Upper lobe of left lung (tissue), 6 donors: Measurements from ENCODE around the gene C10orf67. TPM values are rescaled to one million over a fixed set of nuclear protein-coding genes. Genes with fewer than 3 reads are reported as not detected.
"Not testable (repeated sequence)": the region's sequence is repeated elsewhere in the genome, so short reads cannot be mapped to it uniquely, and the experiment has no call there.

Source experiments
- ATAC-seq, 2 donors: fragments of 200-7000 bp; cut with Tn5 transposase; one replicate each; pipeline ENCODE4 v1.9.1; 2022; ENCODE audit warnings: mild to moderate bottlenecking in 2 of 2, moderate library complexity in 2 of 2; ENCODE audit not compliant: low FRiP score in 2 of 2
- DNase-seq, 2 donors: peaks; one replicate each; pipeline ENCODE4 v3.0.0-alpha.2; 2019 to 2020
- H3K27ac ChIP-seq, 4 donors: fragments of 200-600 bp; sonication (generic); one replicate each; pipeline ENCODE4 v1.5.1; 2016 to 2019
- H3K27me3 ChIP-seq, 4 donors: fragments of 200-600 bp; sonication (generic); one replicate each; pipeline ENCODE4 v1.5.1; 2017 to 2019
- H3K36me3 ChIP-seq, 4 donors: fragments of 200-600 bp; sonication (generic); one replicate each; pipeline ENCODE4 v1.5.1; 2016 to 2019
- H3K4me1 ChIP-seq, 4 donors: fragments of 200-600 bp; sonication (generic); one replicate each; pipeline ENCODE4 v1.5.1; 2018 to 2019
- H3K4me3 ChIP-seq, 4 donors: fragments of 200-600 bp; sonication (generic); one replicate each; pipeline ENCODE4 v1.5.1; 2017 to 2019; ENCODE audit warnings: mild to moderate bottlenecking in 2 of 4, moderate library complexity in 1 of 4
- H3K9me3 ChIP-seq, 4 donors: fragments of 200-600 bp; sonication (generic); one replicate each; pipeline ENCODE4 v1.5.1; 2018 to 2019
- EP300 ChIP-seq, 4 donors: sonication (generic); formaldehyde crosslinking; IDR thresholded peaks; one replicate each; pipeline ENCODE4 v1.5.1; 2017; ENCODE audit warnings: antibody characterized with exemption in 4 of 4, control low read depth in 2 of 4
- POLR2A ChIP-seq, 4 donors: fragments of 450-650 bp; IDR thresholded peaks; one replicate each; pipeline ENCODE4 v1.5.1; 2016 to 2017; ENCODE audit warnings: antibody characterized with exemption in 4 of 4, mild to moderate bottlenecking in 2 of 4
- POLR2AphosphoS5 ChIP-seq, 2 donors: sonication (generic); formaldehyde crosslinking; IDR thresholded peaks; one replicate each; pipeline ENCODE4 v1.5.1; 2017; ENCODE audit warnings: antibody characterized with exemption in 2 of 2
- WGBS, 2 donors: methylation state at CpG; one replicate each; pipeline ENCODE4 v1.1.5; 2017 to 2018; 5-methylcytosine and 5-hydroxymethylcytosine counted together
- total RNA-seq, 6 donors: library from RNA; depleted of rRNA in 4 of 6; stranded (reverse); fragments of >200 nt in 4 of 6; gene quantifications; one replicate each; pipeline versions ENCODE4 v1.1.0 to v1.2.1, GENCODE V29; 2016 to 2021
- TF ChIP-seq, protein P1 (sequence below), 6 experiments: fragments of 450-650 bp in 4 of 6; fragments of 200-600 bp in 2 of 6; sonication (generic) in 2 of 6; IDR thresholded peaks; one replicate each; pipeline ENCODE4 v1.5.1; 2016 to 2019; ENCODE audit warnings: antibody characterized with exemption in 6 of 6
- donor health status: DM: no; HTN: no; CAD: no; lungs with moderate emphysema.
- donor health status: DM: no; HTN: yes; CAD: no; lungs with severe emphysema.

C10orf67 gene
- total RNA-seq, 6 donors from 2014 or later, result 1.7 to 7.3 (median 4.2) TPM

DNA sequence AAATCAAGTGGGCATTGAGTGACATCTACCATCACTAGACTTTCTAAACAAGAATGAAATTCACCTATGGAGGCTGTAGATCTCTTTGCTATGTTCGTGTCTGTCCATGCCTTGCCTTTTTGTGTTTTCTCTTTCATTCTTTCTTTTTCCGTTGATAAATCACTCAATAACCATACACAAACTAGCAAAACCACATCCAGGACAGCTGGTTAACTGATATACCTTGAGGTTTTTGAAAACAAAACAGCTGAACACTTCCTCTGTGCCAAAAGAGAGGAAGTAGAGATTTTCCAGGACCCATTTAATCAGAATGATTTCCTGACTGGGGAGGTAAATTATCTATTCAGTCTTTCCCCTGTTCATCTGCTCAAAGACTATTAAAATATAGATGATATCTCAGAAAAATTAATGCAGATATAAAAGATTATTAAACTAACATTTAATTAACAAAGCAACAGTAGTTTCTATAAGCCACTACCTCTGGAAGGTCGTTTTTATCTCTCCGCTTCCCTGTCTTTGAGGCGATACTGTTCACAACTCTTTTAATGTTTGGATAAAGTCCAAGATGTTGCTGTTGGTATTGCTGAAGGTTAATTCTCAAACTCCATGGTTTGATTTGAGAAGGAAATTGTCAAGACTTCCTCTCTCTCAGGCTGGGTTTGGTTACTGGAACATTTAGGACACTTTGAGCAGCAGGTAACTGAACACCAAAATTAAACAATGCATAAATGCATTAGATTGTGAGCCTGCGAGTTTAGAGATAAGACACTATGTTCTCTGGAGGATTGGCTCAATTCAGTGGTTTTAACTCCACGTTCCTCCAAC is 24.4 kb upstream of the C10orf67 start:
- peaks cover 0 to 5% (median 0%) of the 10 kb centered on the region in 4 donors for H3K4me1 ChIP-seq
- no peak for DNase-seq
- WGBS, 2 donors, result 40 to 43% methylated on average over 7 of the region's 7 CpGs
- no peaks in the 10 kb centered on the region for H3K36me3 ChIP-seq
- no peak overlapping the region for H3K27ac ChIP-seq
- TF ChIP-seq POLR2AphosphoS5 (IDR thresholded peaks at IDR 0.05) (no peak), POLR2A (IDR thresholded peaks at IDR 0.05) (no peak), EP300 (IDR thresholded peaks at IDR 0.05) (no peak)
- TF ChIP-seq, protein P1, sequence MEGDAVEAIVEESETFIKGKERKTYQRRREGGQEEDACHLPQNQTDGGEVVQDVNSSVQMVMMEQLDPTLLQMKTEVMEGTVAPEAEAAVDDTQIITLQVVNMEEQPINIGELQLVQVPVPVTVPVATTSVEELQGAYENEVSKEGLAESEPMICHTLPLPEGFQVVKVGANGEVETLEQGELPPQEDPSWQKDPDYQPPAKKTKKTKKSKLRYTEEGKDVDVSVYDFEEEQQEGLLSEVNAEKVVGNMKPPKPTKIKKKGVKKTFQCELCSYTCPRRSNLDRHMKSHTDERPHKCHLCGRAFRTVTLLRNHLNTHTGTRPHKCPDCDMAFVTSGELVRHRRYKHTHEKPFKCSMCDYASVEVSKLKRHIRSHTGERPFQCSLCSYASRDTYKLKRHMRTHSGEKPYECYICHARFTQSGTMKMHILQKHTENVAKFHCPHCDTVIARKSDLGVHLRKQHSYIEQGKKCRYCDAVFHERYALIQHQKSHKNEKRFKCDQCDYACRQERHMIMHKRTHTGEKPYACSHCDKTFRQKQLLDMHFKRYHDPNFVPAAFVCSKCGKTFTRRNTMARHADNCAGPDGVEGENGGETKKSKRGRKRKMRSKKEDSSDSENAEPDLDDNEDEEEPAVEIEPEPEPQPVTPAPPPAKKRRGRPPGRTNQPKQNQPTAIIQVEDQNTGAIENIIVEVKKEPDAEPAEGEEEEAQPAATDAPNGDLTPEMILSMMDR (IDR thresholded peaks at IDR 0.05), result no peak
- H3K4me3 ChIP-seq, result no peak overlapping the region
- no peaks in the 10 kb centered on the region for H3K27me3 ChIP-seq
- no peak for ATAC-seq
- H3K9me3 ChIP-seq, result no peaks in the 10 kb centered on the region

DNA sequence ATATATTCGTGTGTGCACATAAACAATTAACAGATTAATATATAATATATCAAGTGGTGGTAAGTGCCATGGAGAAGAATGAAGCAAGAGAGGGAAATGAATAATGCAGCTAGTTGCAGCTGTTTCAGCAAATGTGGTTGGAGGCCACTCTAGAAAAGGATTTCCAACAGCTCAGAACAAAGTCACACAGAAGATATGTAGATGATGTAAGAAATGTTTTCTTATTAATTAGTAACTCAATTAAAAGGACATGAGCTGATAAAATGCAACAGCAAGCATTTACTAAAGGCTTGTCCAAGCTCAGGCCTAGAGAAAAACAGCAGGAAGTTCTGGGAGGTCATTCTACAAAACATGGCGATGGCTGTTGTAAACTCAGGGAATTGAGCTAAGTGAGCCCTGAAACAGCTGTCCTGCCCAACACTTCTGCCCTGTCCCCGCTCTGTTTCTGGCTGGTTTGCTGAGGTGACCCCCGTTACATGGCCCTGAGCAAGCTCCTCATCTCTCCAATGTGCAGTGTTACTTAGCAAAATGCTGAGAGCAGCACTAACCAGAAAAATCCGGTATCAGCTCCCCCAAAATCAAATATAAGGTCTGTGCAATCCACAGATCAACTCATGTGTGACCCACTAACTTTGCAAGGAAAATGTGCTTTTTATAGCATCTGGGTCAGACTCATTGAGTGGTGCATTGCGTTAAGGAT is 23.4 kb upstream of the C10orf67 start:
- ATAC-seq, result no peak
- Histone ChIP-seq H3K27ac (no peak overlapping the region), H3K4me1 (peaks cover 0 to 5% (median 0%) of the 10 kb centered on the region in 4 donors), H3K27me3 (no peaks in the 10 kb centered on the region), H3K9me3 (no peaks in the 10 kb centered on the region), H3K36me3 (no peaks in the 10 kb centered on the region), H3K4me3 (no peak overlapping the region)
- no peak for DNase-seq
- TF ChIP-seq, protein P1 (IDR thresholded peaks at IDR 0.05), result no peak
- TF ChIP-seq EP300 (IDR thresholded peaks at IDR 0.05) (no peak), POLR2AphosphoS5 (IDR thresholded peaks at IDR 0.05) (no peak), POLR2A (IDR thresholded peaks at IDR 0.05) (no peak)
- WGBS, 2 donors, result 78 to 83% methylated on average over 5 to 6 of the region's 6 CpGs

DNA sequence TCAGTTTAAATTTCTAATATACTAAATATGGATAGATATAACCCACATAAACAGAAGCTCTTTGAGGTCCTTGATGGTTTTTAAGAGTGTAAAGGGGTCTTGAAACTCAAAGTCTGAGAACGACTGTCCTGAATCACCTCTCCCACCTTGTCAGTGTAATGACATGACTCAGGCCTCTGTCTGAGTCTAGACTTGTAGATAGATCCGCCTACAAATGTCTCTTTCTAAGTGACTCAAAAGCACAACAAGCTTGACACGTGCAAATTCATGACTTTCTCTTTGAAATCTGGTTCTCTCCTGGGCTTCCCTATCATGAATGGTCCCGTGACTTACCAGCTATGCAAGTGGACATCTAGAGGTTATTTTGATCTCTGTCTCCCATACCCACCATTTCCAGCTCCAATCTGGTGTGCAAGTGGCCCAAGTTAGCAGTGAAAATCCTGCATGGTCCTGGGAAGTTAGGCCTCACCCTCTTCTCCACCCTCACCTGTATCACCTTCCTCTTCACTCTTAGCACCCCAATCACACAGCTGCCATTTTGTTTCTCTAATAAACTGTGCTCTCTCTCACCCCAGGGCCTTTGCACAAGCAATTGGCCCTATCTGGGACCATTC is 20.9 kb upstream of the C10orf67 start:
- WGBS, 2 donors, result 70 to 89% methylated on average over 4 of the region's 4 CpGs
- not testable (repeated sequence) for H3K9me3 ChIP-seq, DNase-seq, H3K4me1 ChIP-seq, H3K4me3 ChIP-seq, H3K27me3 ChIP-seq, H3K36me3 ChIP-seq, ATAC-seq, H3K27ac ChIP-seq

DNA sequence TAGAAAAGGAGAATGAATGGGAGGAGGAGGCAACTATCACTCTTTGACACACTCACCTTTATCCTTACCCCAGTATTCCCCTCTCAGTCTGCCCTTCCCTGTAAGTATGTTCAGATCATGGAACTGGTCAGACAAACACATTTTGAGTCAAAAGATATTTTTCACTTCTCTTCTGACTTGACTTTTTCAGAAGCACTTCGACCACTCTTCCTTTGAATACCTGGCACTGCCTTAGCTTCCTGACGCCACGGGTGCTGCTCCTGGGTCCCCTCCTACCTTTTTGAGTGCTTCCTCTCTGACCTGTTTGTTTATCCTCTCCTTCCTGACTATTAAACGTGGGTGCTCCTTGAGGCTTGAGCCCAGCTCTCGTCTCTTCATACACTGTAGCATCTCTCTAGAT is 19.8 kb upstream of the C10orf67 start:
- no peak overlapping the region for H3K4me3 ChIP-seq
- TF ChIP-seq EP300 (IDR thresholded peaks at IDR 0.05), result no peak
- no peak for TF ChIP-seq POLR2AphosphoS5 (IDR thresholded peaks at IDR 0.05)
- TF ChIP-seq, protein P1 (IDR thresholded peaks at IDR 0.05), result no peak
- TF ChIP-seq POLR2A (IDR thresholded peaks at IDR 0.05), result no peak
- H3K36me3 ChIP-seq, result no peaks in the 10 kb centered on the region
- ATAC-seq, result no peak
- 40 to 49% methylated on average over 5 of the region's 5 CpGs for WGBS, 2 donors
- H3K9me3 ChIP-seq, result no peaks in the 10 kb centered on the region
- H3K4me1 ChIP-seq, result no peaks in the 10 kb centered on the region
- H3K27me3 ChIP-seq, result no peaks in the 10 kb centered on the region
- no peak overlapping the region for H3K27ac ChIP-seq
- DNase-seq, result no peak

DNA sequence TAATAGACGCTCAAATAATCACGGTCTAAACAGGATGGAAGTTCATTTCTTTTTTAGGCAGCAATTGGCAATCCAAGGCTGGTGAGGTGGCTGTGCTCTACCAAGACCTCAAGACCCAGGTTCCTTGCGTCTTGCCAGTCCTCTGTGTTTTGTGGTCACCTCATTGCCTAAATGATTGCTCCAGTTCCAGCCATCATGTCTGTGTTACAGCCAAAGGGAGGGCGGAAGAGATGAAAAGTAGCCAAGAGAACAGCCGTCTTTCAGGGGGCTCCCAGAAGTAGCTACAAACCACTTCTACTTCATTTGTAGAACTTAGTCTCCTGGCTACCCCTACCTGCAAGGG is 19.2 kb upstream of the C10orf67 start:
- 86% methylated on average over 5 of the region's 5 CpGs for WGBS, 2 donors
- TF ChIP-seq EP300 (IDR thresholded peaks at IDR 0.05) (no peak), POLR2AphosphoS5 (IDR thresholded peaks at IDR 0.05) (no peak), POLR2A (IDR thresholded peaks at IDR 0.05) (no peak)
- TF ChIP-seq, protein P1 (IDR thresholded peaks at IDR 0.05), result no peak

More for the DNA sequence above, 19.2 kb upstream of the C10orf67 start:
- no peaks in the 10 kb centered on the region for H3K9me3 ChIP-seq
- ATAC-seq (no peak), DNase-seq (no peak)
- H3K4me1 ChIP-seq, result no peaks in the 10 kb centered on the region
- H3K27me3 ChIP-seq, result no peaks in the 10 kb centered on the region
- H3K4me3 ChIP-seq, result no peak overlapping the region
- no peak overlapping the region for H3K27ac ChIP-seq
- no peaks in the 10 kb centered on the region for H3K36me3 ChIP-seq
